ENCODE measurements around the gene XPO6. TPM values are rescaled to one million over a fixed set of nuclear protein-coding genes. Genes with fewer than 3 reads are reported as not detected.
"Not testable (repeated sequence)": the region's sequence is repeated elsewhere in the genome, so short reads cannot be mapped to it uniquely, and the experiment has no call there.

Gene XPO6
- total RNA-seq, 1 donor from 2014 or later, result 128 TPM

GRCh38 chr16:28237754-28238357, 26.1 kb upstream of the XPO6 start:
- no peak overlapping the region for H3K27ac Mint-ChIP-seq (ENCODE audit: unreplicated experiment)
- H3K4me3 Mint-ChIP-seq (ENCODE audit: unreplicated experiment), result no peak overlapping the region
- H3K27me3 Mint-ChIP-seq (ENCODE audit: unreplicated experiment), result peaks cover 7% of the 10 kb centered on the region
- DNase-seq (ENCODE audit: extremely low spot score, unreplicated experiment), result no peak
- no peaks in the 10 kb centered on the region for H3K36me3 Mint-ChIP-seq (ENCODE audit: unreplicated experiment)
- no peak for TF ChIP-seq CTCF (IDR thresholded peaks at IDR 0.05)
- no peaks in the 10 kb centered on the region for H3K4me1 Mint-ChIP-seq (ENCODE audit: unreplicated experiment)
- no peaks in the 10 kb centered on the region for H3K9me3 Mint-ChIP-seq (ENCODE audit: unreplicated experiment)

- Mint-ChIP-seq H3K9me3 (ENCODE audit: unreplicated experiment) (no peaks in the 10 kb centered on the region), H3K27ac (ENCODE audit: unreplicated experiment) (no peak overlapping the region), H3K4me3 (ENCODE audit: unreplicated experiment) (no peak overlapping the region), H3K27me3 (ENCODE audit: unreplicated experiment) (peaks cover 3% of the 10 kb centered on the region), H3K4me1 (ENCODE audit: unreplicated experiment) (no peaks in the 10 kb centered on the region), H3K36me3 (ENCODE audit: unreplicated experiment) (no peaks in the 10 kb centered on the region)
- DNase-seq (ENCODE audit: extremely low spot score, unreplicated experiment), result no peak
- no peak for TF ChIP-seq CTCF (IDR thresholded peaks at IDR 0.05)
Measured at GRCh38 chr16:28231763-28232162, 20.0 kb upstream of the XPO6 start.

- H3K27me3 Mint-ChIP-seq (ENCODE audit: unreplicated experiment); H3K36me3 Mint-ChIP-seq (ENCODE audit: unreplicated experiment); H3K4me3 Mint-ChIP-seq (ENCODE audit: unreplicated experiment); DNase-seq (ENCODE audit: extremely low spot score, unreplicated experiment); H3K4me1 Mint-ChIP-seq (ENCODE audit: unreplicated experiment); H3K9me3 Mint-ChIP-seq (ENCODE audit: unreplicated experiment); H3K27ac Mint-ChIP-seq (ENCODE audit: unreplicated experiment): not testable (repeated sequence)
Measured at GRCh38 chr16:28223909-28224308, 12.1 kb upstream of the XPO6 start.

GRCh38 chr16:28219777-28220176, 8.0 kb upstream of the XPO6 start:
- H3K27me3 Mint-ChIP-seq (ENCODE audit: unreplicated experiment); H3K4me1 Mint-ChIP-seq (ENCODE audit: unreplicated experiment); DNase-seq (ENCODE audit: extremely low spot score, unreplicated experiment); H3K9me3 Mint-ChIP-seq (ENCODE audit: unreplicated experiment); H3K27ac Mint-ChIP-seq (ENCODE audit: unreplicated experiment); H3K4me3 Mint-ChIP-seq (ENCODE audit: unreplicated experiment); H3K36me3 Mint-ChIP-seq (ENCODE audit: unreplicated experiment): not testable (repeated sequence)

GRCh38 chr16:28219282-28219681, 7.5 kb upstream of the XPO6 start:
- H3K36me3 Mint-ChIP-seq (ENCODE audit: unreplicated experiment), result no peaks in the 10 kb centered on the region
- H3K9me3 Mint-ChIP-seq (ENCODE audit: unreplicated experiment), result no peaks in the 10 kb centered on the region
- no peak for TF ChIP-seq CTCF (IDR thresholded peaks at IDR 0.05)
- DNase-seq (ENCODE audit: extremely low spot score, unreplicated experiment), result no peak
- H3K4me3 Mint-ChIP-seq (ENCODE audit: unreplicated experiment), result no peak overlapping the region
- H3K27ac Mint-ChIP-seq (ENCODE audit: unreplicated experiment), result no peak overlapping the region
- H3K27me3 Mint-ChIP-seq (ENCODE audit: unreplicated experiment), result no peaks in the 10 kb centered on the region
- no peaks in the 10 kb centered on the region for H3K4me1 Mint-ChIP-seq (ENCODE audit: unreplicated experiment)

GRCh38 chr16:28218109-28218508, 6.3 kb upstream of the XPO6 start:
- no peak for DNase-seq (ENCODE audit: extremely low spot score, unreplicated experiment)
- peak; percentile 60 for TF ChIP-seq CTCF (IDR thresholded peaks at IDR 0.05)
- H3K27ac Mint-ChIP-seq (ENCODE audit: unreplicated experiment), result no peak overlapping the region
- H3K4me3 Mint-ChIP-seq (ENCODE audit: unreplicated experiment), result no peak overlapping the region
- H3K27me3 Mint-ChIP-seq (ENCODE audit: unreplicated experiment), result no peaks in the 10 kb centered on the region
- H3K4me1 Mint-ChIP-seq (ENCODE audit: unreplicated experiment), result peaks cover 6% of the 10 kb centered on the region
- no peaks in the 10 kb centered on the region for H3K36me3 Mint-ChIP-seq (ENCODE audit: unreplicated experiment)
- H3K9me3 Mint-ChIP-seq (ENCODE audit: unreplicated experiment), result no peaks in the 10 kb centered on the region
